GM18507 (cell line): ENCODE measurements around the gene KCNMA1.

Source experiments
- DNase-seq: peaks from one replicate; pipeline ENCODE4 v3.0.0; 2011; ENCODE audit warnings: low read depth; ENCODE audit not compliant: insufficient read length; ENCODE audit errors: extremely low spot score
- FAIRE-seq: peaks from 2 replicates; lab custom pipeline; 2011; peaks lifted over from hg19 to GRCh38; lab: Jason Lieb, UNC

KCNMA1 gene

GRCh38 chr10:77231884-77232610, 405.6 kb downstream of the KCNMA1 start:
- FAIRE-seq, result no peak
- DNase-seq, result no peak

DNA sequence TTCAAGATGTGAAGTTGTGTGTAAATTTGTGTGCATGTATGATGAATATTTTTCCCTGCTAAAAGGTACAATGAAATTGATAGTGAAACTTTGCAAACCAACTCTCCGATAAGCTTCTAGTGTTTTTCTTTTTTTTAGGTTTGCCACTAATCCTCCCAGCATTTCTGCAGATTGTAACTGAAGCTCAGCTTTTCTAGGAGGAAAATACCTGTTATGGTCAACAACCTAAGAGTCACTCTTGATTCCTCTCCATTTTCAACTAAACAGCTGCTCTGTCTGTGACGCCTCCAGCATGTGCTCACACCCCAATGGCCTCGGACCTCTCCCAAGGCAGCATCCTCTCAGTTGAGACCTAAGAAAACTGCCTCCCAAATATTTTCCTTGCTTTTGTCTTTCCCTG, 406.2 kb downstream of the KCNMA1 start:
- DNase-seq, result no peak
- no peak for FAIRE-seq

GRCh38 chr10:77230194-77230593, 407.4 kb downstream of the KCNMA1 start:
- no peak for FAIRE-seq
- DNase-seq, result no peak

- DNase-seq (no peak), FAIRE-seq (no peak)
Observed at GRCh38 chr10:77229704-77230103, 407.9 kb downstream of the KCNMA1 start.

DNA sequence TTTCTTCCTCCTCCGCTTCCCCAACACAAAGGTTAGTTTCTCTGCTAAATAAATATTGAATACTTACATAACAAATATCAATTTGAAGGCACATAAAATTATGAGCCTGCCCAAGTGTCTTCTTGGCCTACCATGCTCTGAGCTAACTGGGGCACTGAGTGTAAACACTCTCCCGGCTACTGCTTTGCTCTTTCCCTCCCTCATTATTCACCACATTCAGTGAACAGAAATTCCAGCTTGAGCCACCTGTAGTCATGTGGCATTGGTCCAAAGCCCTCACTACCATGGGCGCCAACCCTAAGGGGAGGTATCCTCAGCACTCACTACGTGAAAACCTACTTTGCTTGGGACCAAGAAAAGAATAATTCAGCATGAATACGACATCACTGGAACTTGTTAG, 409.0 kb downstream of the KCNMA1 start:
- no peak for DNase-seq
- no peak for FAIRE-seq

DNA sequence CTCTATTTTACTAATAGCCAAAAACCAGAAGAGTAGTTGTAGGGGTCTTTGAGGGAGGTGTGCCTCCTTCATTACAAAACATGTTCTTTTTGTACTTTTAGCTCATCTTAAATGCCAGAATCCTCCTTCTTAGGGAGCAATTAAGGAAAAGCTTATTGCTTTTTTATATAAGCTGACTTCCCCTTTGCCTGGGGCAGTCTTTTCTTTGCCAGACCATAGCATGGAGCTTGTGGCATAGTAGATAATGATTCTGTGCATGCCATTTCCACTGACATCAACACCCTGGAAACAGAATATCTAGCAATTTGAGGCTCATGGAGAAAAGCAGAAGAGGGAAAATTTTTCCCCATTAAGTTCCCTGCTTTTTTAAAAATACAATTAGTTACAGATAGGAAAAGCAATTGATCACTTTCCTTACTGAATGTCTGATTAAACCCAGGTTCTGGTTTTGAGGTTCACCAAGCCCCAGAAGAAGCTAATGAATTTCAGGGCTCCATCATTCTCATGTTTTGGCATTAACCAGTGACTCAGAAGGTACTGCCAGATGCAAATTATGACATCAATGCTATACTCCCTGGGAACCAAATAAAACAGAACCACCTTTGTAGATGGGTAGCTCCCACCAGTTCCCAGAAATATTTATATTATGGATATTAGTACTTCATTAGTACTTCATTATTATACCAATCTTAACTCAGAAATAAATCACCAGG, 410.6 kb downstream of the KCNMA1 start:
- DNase-seq (no peak), FAIRE-seq (no peak)

- FAIRE-seq (no peak), DNase-seq (no peak)
Observed at GRCh38 chr10:77226452-77226851, 411.2 kb downstream of the KCNMA1 start.

DNA sequence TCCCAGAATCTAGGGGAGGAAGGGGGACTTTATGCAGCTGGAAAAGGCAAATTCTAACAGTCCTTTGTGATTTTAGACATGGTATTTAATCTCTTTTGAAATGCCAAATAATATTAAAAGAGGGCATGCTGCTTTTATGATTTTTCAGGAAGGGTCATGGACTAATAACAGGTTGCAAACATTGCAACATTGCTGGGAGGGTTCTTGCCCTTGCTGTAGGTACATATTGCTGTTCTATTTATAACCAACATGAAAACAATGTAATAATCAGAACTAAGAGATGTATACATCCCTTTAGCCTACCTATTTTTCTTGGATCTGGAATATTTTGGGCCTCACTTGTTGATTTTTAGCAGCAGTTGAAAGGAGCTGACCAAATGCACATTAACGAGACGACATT, 411.6 kb downstream of the KCNMA1 start:
- DNase-seq (no peak), FAIRE-seq (no peak)

DNA sequence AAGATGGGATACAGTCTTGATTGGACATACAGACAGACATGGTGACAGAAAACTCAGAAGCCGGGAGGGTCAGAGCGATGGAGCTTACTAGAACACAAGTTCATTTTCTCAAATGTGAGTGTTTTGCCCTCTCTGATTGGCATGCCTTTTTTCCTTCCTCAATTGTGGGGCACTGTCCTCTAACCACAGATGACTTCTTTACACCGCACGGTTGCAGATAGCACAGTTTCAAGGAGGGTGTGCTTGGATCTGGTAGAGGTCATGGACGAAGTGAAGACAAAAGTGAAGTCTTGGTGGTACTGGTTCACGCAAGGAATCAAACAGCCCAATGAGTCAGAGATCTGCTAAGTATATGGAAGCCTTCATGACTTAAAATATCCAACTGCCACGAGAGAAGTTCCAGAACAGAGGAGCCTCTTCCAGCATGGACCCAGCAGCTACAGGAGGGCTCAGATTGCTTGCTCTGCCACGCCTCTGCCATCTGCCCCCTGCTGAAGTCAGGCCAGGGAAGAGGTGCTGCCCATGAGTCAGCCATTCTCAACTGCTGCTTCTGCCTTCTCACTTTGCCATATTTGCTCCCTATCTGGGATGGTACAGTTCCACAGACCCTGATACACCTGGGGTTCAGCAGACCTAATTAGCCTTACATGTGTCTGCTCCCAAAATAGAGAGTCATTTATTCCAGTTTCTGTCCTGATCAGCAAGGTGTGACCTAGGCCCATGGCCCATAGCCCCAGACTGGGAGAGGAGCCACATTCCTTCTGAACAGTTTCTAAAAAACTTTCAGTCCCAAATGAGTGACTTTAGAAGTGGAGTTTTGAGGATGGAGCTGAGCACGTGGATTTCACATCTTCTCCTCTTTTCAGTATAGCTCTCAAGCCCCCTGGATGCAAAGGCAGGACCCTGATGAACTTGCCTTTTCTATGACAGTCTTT, 413.8 kb downstream of the KCNMA1 start:
- DNase-seq (no peak), FAIRE-seq (no peak)

- no peak for DNase-seq
- no peak for FAIRE-seq
Observed at GRCh38 chr10:77220150-77220549, 417.5 kb downstream of the KCNMA1 start.

DNA sequence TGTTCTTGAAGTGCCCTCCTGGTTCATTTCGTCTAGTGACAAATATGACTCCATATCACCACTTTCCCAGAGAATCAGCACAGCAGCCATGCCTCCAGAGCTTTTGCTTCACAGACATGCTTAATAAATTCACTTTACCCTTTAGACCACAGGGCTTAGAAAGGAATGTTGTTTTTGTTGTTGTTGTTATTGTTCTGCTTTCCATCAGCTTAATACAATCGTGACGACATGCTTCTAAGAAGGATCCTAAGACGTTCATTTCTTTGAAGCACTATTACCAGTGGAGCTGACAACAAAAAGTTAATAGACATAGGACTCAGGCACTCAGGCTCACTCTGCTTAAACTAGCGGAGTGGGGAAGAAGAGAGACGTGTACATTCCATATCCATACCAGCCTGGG, 418.6 kb downstream of the KCNMA1 start:
- DNase-seq (no peak), FAIRE-seq (no peak)

DNA sequence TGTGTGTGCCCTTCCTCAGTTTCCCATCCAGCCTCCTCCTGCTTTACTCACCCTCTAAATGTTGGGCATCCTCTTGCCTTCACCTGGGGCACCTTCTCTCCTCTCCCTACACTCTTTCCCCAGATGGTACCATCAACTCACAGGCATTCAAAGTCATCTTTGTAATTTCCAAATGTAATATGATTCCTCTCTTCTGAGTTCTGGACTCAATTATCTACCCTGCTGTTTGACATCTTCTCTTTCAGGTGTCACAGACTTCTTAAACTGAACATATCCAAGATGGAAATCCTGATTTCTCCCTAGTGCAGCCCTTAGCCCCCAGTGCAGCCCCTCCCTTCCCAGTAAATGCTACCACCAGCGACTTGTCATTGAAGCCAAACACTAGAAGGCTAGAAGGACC, 422.8 kb downstream of the KCNMA1 start:
- FAIRE-seq (no peak), DNase-seq (no peak)

- FAIRE-seq (no peak), DNase-seq (no peak)
Observed at GRCh38 chr10:77212632-77213031, 425.0 kb downstream of the KCNMA1 start.

GRCh38 chr10:77210645-77211044, 427.0 kb downstream of the KCNMA1 start:
- DNase-seq (no peak), FAIRE-seq (no peak)

- DNase-seq (no peak), FAIRE-seq (no peak)
Observed at GRCh38 chr10:77208684-77209256, 428.8 kb downstream of the KCNMA1 start.

- DNase-seq (no peak), FAIRE-seq (no peak)
Observed at GRCh38 chr10:77207828-77208185, 429.8 kb downstream of the KCNMA1 start.

DNA sequence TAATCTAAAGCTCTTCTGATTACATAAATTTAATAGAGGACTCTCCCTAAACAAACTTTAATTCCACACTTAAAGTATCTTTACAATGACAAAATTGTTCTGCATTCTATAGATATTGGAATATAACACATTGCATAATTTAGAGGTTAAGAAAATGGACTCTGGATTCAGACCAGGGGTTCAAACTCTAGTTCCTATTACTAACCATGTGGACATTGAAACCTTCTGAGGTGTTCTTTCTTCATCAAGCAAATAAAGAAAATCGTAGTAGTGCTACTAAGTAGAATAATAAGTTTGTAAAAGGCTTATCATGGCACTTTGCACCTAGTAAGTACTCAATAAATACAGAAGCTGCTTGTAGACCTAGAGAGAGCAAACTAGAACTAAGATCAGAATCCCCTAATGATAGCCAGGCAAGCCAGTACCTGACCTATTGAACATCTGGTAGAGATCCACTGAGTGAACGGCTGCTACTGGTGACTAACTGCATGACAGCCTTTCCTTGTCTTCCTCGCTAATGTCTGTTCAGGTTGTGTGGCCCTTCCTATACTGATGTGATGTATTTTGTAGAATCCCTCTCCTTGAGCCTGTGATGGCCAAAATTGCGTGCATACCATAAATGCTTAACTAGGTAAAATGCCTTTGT, 430.3 kb downstream of the KCNMA1 start:
- FAIRE-seq, result no peak
- DNase-seq, result no peak

GRCh38 chr10:77205135-77205534, 432.5 kb downstream of the KCNMA1 start:
- no peak for FAIRE-seq
- no peak for DNase-seq

DNA sequence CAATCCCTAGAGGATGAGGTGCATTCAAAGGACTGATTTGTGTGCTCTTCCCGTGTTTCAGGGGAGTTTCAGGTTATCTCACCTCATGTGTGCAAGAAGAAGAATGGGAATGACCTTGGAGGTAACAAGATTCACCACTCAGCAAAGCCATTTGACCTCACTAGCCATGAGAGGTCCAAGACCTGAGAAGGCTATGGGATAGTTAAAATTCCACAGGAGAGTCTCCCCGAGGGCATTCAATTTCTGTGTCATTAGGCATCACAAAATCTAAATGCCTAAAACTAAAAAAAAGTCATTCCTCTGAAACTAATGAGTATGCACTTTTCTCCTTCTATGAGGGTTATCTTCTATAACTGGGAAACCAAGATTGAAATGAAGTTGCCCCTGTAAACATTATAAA, 433.4 kb downstream of the KCNMA1 start:
- no peak for FAIRE-seq
- DNase-seq, result no peak

DNA sequence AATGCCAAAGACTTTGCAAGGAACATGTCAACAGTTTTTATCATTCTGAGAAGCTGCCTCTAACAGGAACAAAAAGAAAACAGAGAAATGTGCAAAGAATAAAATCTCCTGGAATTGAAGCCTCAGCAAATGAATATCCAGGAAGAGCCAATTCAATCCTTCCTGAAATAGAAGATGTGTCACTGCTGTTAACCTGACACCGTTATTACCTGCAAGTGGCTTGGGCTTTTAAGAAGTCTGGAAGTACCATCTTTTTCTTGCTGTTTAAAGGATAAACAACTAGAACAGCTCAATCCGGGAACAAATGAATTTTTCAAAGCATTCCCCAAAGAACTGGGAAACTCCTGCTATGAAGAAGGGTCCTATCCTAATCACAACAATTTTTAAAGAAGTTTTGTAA, 434.8 kb downstream of the KCNMA1 start:
- no peak for FAIRE-seq
- no peak for DNase-seq
